GM12865 (cell line): ENCODE measurements around the gene TRPV3.
"Not testable (repeated sequence)": the region's sequence is repeated elsewhere in the genome, so short reads cannot be mapped to it uniquely, and the experiment has no call there.

Experiments
- DNase-seq: peaks from one replicate; pipeline ENCODE4 v3.0.0; 2010; ENCODE audit warnings: low read depth
- H3K4me3 ChIP-seq: 2 replicates; pipeline ENCODE4 v1.5.1; 2011; ENCODE audit warnings: mild to moderate bottlenecking, low read depth, low read length, control low read depth
- CTCF ChIP-seq: IDR thresholded peaks from 2 replicates; pipeline ENCODE4 v1.5.1; 2011; ENCODE audit warnings: low read length, control low read depth, low read depth, inconsistent platforms; ENCODE audit not compliant: insufficient read depth; ENCODE audit errors: missing control alignments

Gene TRPV3

DNA sequence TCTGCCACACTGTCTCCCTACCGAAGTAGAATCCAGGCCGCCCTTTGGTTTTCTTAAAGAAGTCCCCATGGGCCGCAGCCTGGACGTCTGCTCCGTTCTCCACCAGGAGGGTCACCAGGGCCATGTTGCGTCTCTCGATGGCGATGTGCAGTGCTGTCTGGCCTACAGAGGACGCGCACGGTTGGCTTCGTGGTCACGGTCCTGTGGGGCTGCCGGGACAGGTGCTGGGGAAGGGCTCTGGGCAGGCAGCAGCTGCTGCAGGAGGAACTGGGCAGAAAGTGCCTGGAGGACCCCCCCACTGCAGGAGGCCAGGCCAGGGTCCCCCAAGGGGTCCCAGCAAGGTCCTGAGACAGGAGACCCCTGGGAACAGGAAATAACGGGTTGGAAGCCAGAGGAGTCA lies 32.6 kb upstream of the TRPV3 start:
- no peak overlapping the region for H3K4me3 ChIP-seq
- TF ChIP-seq CTCF: no peak
- DNase-seq: no peak

DNA sequence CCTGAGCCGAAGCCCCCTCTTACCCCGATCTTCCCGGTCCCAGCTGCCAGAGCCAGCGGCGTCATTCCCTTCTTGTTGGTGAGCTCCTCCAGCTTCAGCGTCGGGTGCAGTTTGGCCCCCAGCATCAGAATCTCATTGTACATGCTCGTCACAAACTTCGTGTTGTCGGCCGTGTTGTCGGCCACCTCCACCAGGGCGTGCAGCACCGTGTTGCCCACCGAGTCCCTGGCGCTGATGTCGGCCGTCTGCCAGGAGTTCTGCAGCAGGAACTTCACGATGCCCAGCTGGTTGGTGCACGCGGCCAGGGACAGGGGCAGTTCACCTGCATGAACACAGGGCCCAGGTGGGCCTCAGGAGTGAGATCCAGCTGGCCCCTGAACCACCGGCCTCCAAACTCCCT lies 32.2 kb upstream of the TRPV3 start:
- DNase-seq: no peak
- no peak overlapping the region for H3K4me3 ChIP-seq
- no peak for TF ChIP-seq CTCF

GRCh38 chr17:3585826-3586225 lies 28.2 kb upstream of the TRPV3 start:
- no peak for DNase-seq
- H3K4me3 ChIP-seq: no peak overlapping the region
- no peak for TF ChIP-seq CTCF

DNA sequence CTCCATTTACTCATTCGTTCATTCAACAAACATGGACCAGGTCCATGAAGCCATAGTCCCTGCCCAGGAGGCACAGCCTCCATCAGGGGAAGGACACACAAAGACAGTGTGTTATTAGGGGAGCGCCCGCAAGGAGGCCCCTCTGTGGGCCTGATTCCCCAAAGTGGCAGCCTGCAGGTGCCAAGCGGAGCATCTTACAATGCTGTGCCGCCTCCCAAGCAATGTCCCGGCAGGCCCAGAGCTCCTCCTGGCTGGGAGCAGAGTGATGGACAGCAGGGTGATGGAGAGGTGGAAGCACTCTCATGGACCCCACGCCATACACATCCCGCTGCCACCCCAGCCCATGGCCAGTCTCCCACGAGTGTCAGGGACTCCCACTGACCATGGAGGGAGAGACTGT lies 25.8 kb upstream of the TRPV3 start:
- no peak for TF ChIP-seq CTCF
- H3K4me3 ChIP-seq: no peak overlapping the region
- DNase-seq: no peak

DNA sequence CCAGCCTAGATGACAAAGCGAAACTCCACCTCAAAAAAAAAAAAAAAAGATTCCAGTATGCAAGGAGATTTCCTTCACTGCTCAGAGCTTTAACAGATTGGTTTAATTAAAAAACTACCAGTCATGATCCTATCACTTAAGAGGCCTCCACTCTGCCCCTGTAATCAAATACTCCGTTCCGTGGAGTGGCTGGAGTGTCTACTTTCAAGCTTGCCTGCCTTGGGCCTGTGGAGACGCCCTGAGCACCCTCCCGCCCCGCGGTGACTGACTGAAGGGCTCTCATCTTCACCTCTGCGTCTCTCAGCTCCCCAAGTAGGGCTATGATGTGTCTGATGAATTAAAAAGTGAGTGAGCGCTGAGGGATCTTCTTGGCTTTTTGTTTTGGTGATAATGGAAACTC lies 25.3 kb upstream of the TRPV3 start:
- TF ChIP-seq CTCF: no peak
- DNase-seq: no peak
- H3K4me3 ChIP-seq: no peak overlapping the region

- not testable (repeated sequence) for H3K4me3 ChIP-seq, DNase-seq
Observed at GRCh38 chr17:3578667-3579066, 21.1 kb upstream of the TRPV3 start.

DNA sequence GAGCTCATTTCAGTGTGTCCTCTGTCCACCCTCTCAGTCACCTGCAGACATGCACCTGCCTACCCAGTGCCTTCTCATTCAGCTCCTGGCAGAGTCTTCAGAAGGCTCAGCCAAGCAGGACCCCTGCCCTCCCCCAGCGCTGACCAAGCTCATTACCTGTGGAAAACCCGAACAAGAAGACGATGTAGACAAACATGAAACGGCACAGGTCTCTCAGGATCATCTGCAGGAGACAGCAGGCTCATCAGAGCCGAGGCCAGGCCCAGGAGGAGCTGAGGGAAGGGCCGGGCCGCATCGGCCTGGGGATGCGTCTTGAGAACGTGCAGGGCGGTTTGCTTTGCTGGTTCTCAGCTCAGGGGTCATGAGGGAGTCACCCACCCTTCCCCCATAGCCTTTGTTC lies 19.4 kb upstream of the TRPV3 start:
- H3K4me3 ChIP-seq: no peak overlapping the region
- TF ChIP-seq CTCF: no peak
- DNase-seq: no peak

GRCh38 chr17:3575511-3575910 lies 17.9 kb upstream of the TRPV3 start:
- no peak for TF ChIP-seq CTCF
- no peak overlapping the region for H3K4me3 ChIP-seq
- no peak for DNase-seq
